IMR-90 (cell line): ENCODE measurements around the gene CIAO3. TPM values are rescaled to one million over a fixed set of nuclear protein-coding genes. Genes with fewer than 3 reads are reported as not detected.

Source experiments
- ATAC-seq: fragments of 200-7000 bp; cut with Tn5 transposase; 2 replicates; pipeline ENCODE4 v1.9.1; 2020; ENCODE audit warnings: low read depth, mild to moderate bottlenecking, moderate library complexity
- BruUV-seq: library from RNA; stranded (reverse); fragments of 400-500 nt; replicated peaks from 2 replicates; lab custom pipeline; 2021; lab: Mats Ljungman, UMichigan
- CTCF ChIA-PET: fragments of 300-600 bp; formaldehyde crosslinking; extraction: SDS; loops from one replicate; lab custom pipeline; 2021; ENCODE audit warnings: antibody characterized with exemption; lab: Yijun Ruan, JAX
- POLR2A ChIA-PET: fragments of 300-600 bp; sonication (Branson Sonifier 250); formaldehyde crosslinking; loops from one replicate; lab custom pipeline; 2022; ENCODE audit warnings: antibody characterized with exemption; ENCODE audit not compliant: unreplicated experiment; lab: Charles Lee
- DNase-seq: peaks from one replicate; pipeline ENCODE4 v3.0.0; 2013
- H2AFZ ChIP-seq: replicated peaks from 2 replicates; pipeline ENCODE3; 2013; ENCODE audit warnings: low read length, mild to moderate bottlenecking; ENCODE audit not compliant: poor library complexity
- H2AK5ac ChIP-seq: 2 replicates; pipeline ENCODE4 v1.6.1; 2013; ENCODE audit warnings: low read depth, low read length, inconsistent platforms
- H2AK9ac ChIP-seq: replicated peaks from 2 replicates; pipeline ENCODE3; 2013; ENCODE audit warnings: mild to moderate bottlenecking, low read depth, low read length, moderate library complexity; ENCODE audit not compliant: poor library complexity
- H2BK120ac ChIP-seq: 2 replicates; pipeline ENCODE4 v1.6.1; 2013; ENCODE audit warnings: low read depth, low read length, inconsistent platforms
- H2BK15ac ChIP-seq: 3 replicates; pipeline ENCODE4 v1.6.1; 2013; ENCODE audit warnings: low read depth, low read length, inconsistent platforms
- H2BK20ac ChIP-seq: 2 replicates; pipeline ENCODE4 v1.6.1; 2013; ENCODE audit warnings: low read depth, mild to moderate bottlenecking, inconsistent platforms, low read length, moderate library complexity
- H2BK5ac ChIP-seq: 2 replicates; pipeline ENCODE4 v1.6.1; 2013; ENCODE audit warnings: mild to moderate bottlenecking, low read depth, low read length, inconsistent platforms; ENCODE audit not compliant: poor library complexity, severe bottlenecking
- H3K14ac ChIP-seq: replicated peaks from 2 replicates; pipeline ENCODE4 v1.6.1; 2013; ENCODE audit warnings: low read depth, low read length, inconsistent platforms
- H3K18ac ChIP-seq: 2 replicates; pipeline ENCODE4 v1.6.1; 2013; ENCODE audit warnings: low read depth, low read length, control low read depth
- H3K23ac ChIP-seq: 2 replicates; pipeline ENCODE4 v1.6.1; 2013; ENCODE audit warnings: low read depth, low read length, inconsistent platforms
- H3K27ac ChIP-seq: 2 replicates; pipeline ENCODE4 v1.5.1; 2013; ENCODE audit warnings: mild to moderate bottlenecking, control low read depth, low read length; ENCODE audit not compliant: insufficient read depth
- H3K27me3 ChIP-seq: 2 replicates; pipeline ENCODE4 v1.6.1; 2013; ENCODE audit warnings: low read length; ENCODE audit not compliant: control insufficient read depth, insufficient read depth
- H3K36me3 ChIP-seq: 2 replicates; pipeline ENCODE4 v1.6.1; 2013; ENCODE audit warnings: low read length, mixed read lengths; ENCODE audit not compliant: control insufficient read depth, insufficient read depth
- H3K4ac ChIP-seq: 2 replicates; pipeline ENCODE4 v1.6.1; 2013; ENCODE audit warnings: low read depth, low read length, inconsistent platforms
- H3K4me1 ChIP-seq: 2 replicates; pipeline ENCODE4 v1.6.1; 2013; ENCODE audit warnings: low read length, mixed read lengths; ENCODE audit not compliant: control insufficient read depth, insufficient read depth
- H3K4me2 ChIP-seq: 2 replicates; pipeline ENCODE4 v1.6.1; 2013; ENCODE audit warnings: low read depth, mild to moderate bottlenecking, control low read depth, low read length, moderate library complexity
- H3K4me3 ChIP-seq: 2 replicates; pipeline ENCODE4 v1.5.1; 2013; ENCODE audit warnings: low read depth, mild to moderate bottlenecking, control low read depth, low read length, moderate library complexity; ENCODE audit not compliant: insufficient read depth
- H3K56ac ChIP-seq: 2 replicates; pipeline ENCODE4 v1.6.1; 2013; ENCODE audit warnings: low read length, inconsistent platforms; ENCODE audit not compliant: insufficient read depth; ENCODE audit errors: extremely low read depth
- H3K79me1 ChIP-seq, 2 experiments: 2 replicates each; pipeline ENCODE4 v1.6.1; 2013; ENCODE audit warnings: low read length in 2 of 2, inconsistent platforms in 1 of 2, low read depth in 1 of 2
- H3K9ac ChIP-seq: 2 replicates; pipeline ENCODE4 v1.6.1; 2013; ENCODE audit warnings: low read depth, low read length, control low read depth
- H3K9me1 ChIP-seq: 2 replicates; pipeline ENCODE4 v1.6.1; 2013; ENCODE audit warnings: low read length, inconsistent platforms; ENCODE audit not compliant: insufficient read depth
- H3K9me3 ChIP-seq: 2 replicates; pipeline ENCODE4 v1.6.1; 2013; ENCODE audit warnings: low read length; ENCODE audit not compliant: control insufficient read depth, insufficient read depth
- H4K20me1 ChIP-seq: 2 replicates; pipeline ENCODE4 v1.6.1; 2013; ENCODE audit warnings: low read length, inconsistent platforms; ENCODE audit not compliant: insufficient read depth
- H4K5ac ChIP-seq: 2 replicates; pipeline ENCODE4 v1.6.1; 2013; ENCODE audit warnings: mild to moderate bottlenecking, low read depth, low read length, control low read depth
- H4K8ac ChIP-seq, 2 experiments: 2 replicates each; pipeline ENCODE4 v1.6.1; 2013; ENCODE audit warnings: low read depth in 2 of 2, low read length in 2 of 2, control low read depth in 1 of 2, inconsistent platforms in 1 of 2
- H4K91ac ChIP-seq: 2 replicates; pipeline ENCODE4 v1.6.1; 2013; ENCODE audit warnings: low read depth, low read length, inconsistent platforms; ENCODE audit not compliant: insufficient read depth
- BHLHE40 ChIP-seq: fragments of 150-350 bp; IDR thresholded peaks from 2 replicates; pipeline ENCODE4 v1.6.1; 2016; ENCODE audit warnings: mild to moderate bottlenecking, low read depth, low read length
- CEBPB ChIP-seq: IDR thresholded peaks from 2 replicates; pipeline ENCODE4 v1.6.1; 2012; ENCODE audit warnings: low read depth, low read length, improper control_type of control experiment
- CHD1 ChIP-seq: IDR thresholded peaks from 2 replicates; pipeline ENCODE4 v1.6.1; 2012; ENCODE audit warnings: low read depth, low read length, improper control_type of control experiment
- MXI1 ChIP-seq: IDR thresholded peaks from 2 replicates; pipeline ENCODE4 v1.6.1; 2012; ENCODE audit warnings: low read depth, mild to moderate bottlenecking, low read length, moderate library complexity, borderline replicate concordance
- USF2 ChIP-seq: fragments of 150-350 bp; IDR thresholded peaks from 2 replicates; pipeline ENCODE4 v1.6.1; 2017; ENCODE audit warnings: mild to moderate bottlenecking, antibody characterized with exemption, low read length, low read depth
- WGBS, 2 experiments: methylation state at CpG; one replicate each; pipeline versions ENCODE4 v1.1.5 to v1.1.7; 2013; ENCODE audit warnings: missing lambda C conversion rate in 2 of 2; ENCODE audit not compliant: insufficient read length in 1 of 2; ENCODE audit errors: extremely low coverage in 2 of 2; 5-methylcytosine and 5-hydroxymethylcytosine counted together
- dilution Hi-C: fragments of 300-500 bp; cut with HindIII; formaldehyde crosslinking; loops from one replicate; pipeline ENCODE4 v1.14.3; 2018; ENCODE audit warnings: low sequenced_read_pairs; ENCODE audit not compliant: unreplicated experiment
- in situ Hi-C: fragments of 300-500 bp; cut with MboI; formaldehyde crosslinking; loops from 3 replicates; pipeline ENCODE4 v1.14.3; 2019; ENCODE audit warnings: low sequenced_read_pairs, inconsistent platforms, mixed read lengths
- intact Hi-C: fragments of 100-400 bp; cut with micrococcal nuclease; formaldehyde crosslinking; loops from 2 replicates; pipeline ENCODE4 v1.10.0; 2022
- polyA plus RNA-seq, 3 experiments: library from polyadenylated mRNA; depleted of rRNA; stranded (reverse); fragments of >200 nt; gene quantifications; 2 replicates each; pipeline ENCODE4 v1.2.3, GENCODE V29; 2012; ENCODE audit warnings: low replicate concordance in 1 of 3
- total RNA-seq: library from RNA; depleted of rRNA; stranded (reverse); fragments of >200 nt; gene quantifications from 2 replicates; pipeline ENCODE4 v1.2.3, GENCODE V29; 2012

The CIAO3 gene
- total and polyA plus RNA-seq, 2 of the 4 experiments (the other 2 are of a cell fraction): 17.0 to 20.2 TPM

GRCh38 chr16:702341-702740 is 38.5 kb downstream of the CIAO3 start:
- H3K9ac ChIP-seq: no peak overlapping the region
- H2BK120ac ChIP-seq: no peak overlapping the region
- H4K8ac ChIP-seq: no peak overlapping the region
- no peak overlapping the region for H3K4ac ChIP-seq
- H2BK20ac ChIP-seq: no peak overlapping the region
- peaks cover 8% of the 10 kb centered on the region for H4K20me1 ChIP-seq
- no peak overlapping the region for H4K5ac ChIP-seq
- DNase-seq: no peak
- H3K79me1 ChIP-seq: no peaks in the 10 kb centered on the region
- no peak overlapping the region for H2AFZ ChIP-seq
- no peak overlapping the region for H2AK9ac ChIP-seq
- no peak overlapping the region for H2AK5ac ChIP-seq
- no peak for ATAC-seq
- ChIA-PET CTCF (no interaction called here), POLR2A (no interaction called here)
- peaks cover 75% of the 10 kb centered on the region for H3K27me3 ChIP-seq
- intact Hi-C loops (no loop called here), in situ Hi-C loops (loop anchor here (25.0 kb wide), 1 partner anchor 360 kb away; the partner anchor contains the start of gene SSTR5), dilution Hi-C loops (no loop called here)
- H3K36me3 ChIP-seq: no peaks in the 10 kb centered on the region
- no peak overlapping the region for H3K56ac ChIP-seq
- no peak overlapping the region for H3K4me2 ChIP-seq
- H3K14ac ChIP-seq: no peak overlapping the region
- no peak overlapping the region for H4K91ac ChIP-seq
- no peak for TF ChIP-seq MXI1
- TF ChIP-seq CEBPB: no peak
- no peak for TF ChIP-seq CHD1
- no peak for TF ChIP-seq USF2
- TF ChIP-seq BHLHE40: no peak
- BruUV-seq: no TSS peak
- no peaks in the 10 kb centered on the region for H3K4me1 ChIP-seq
- H3K18ac ChIP-seq: no peak overlapping the region
- H3K9me3 ChIP-seq: no peaks in the 10 kb centered on the region
- no peak overlapping the region for H2BK15ac ChIP-seq
- H2BK5ac ChIP-seq: no peak overlapping the region
- no peak overlapping the region for H3K4me3 ChIP-seq
- 80% methylated on average over 13 of the region's 19 CpGs; no CpG with 5 or more reads in 1 of the 2 experiments for WGBS, 2 experiments
- no peak overlapping the region for H3K23ac ChIP-seq
- no peaks in the 10 kb centered on the region for H3K9me1 ChIP-seq
- H3K27ac ChIP-seq: no peak overlapping the region
